ENCODE results near the gene CHMP2A. TPM values are rescaled to one million over a fixed set of nuclear protein-coding genes. Genes with fewer than 3 reads are reported as not detected.

CHMP2A gene
- total and polyA plus RNA-seq, 2 of the 13 experiments (the other 11 are each of a cell fraction or from before 2014, with no cell fraction given), result 49.7 to 55.0 TPM

DNA sequence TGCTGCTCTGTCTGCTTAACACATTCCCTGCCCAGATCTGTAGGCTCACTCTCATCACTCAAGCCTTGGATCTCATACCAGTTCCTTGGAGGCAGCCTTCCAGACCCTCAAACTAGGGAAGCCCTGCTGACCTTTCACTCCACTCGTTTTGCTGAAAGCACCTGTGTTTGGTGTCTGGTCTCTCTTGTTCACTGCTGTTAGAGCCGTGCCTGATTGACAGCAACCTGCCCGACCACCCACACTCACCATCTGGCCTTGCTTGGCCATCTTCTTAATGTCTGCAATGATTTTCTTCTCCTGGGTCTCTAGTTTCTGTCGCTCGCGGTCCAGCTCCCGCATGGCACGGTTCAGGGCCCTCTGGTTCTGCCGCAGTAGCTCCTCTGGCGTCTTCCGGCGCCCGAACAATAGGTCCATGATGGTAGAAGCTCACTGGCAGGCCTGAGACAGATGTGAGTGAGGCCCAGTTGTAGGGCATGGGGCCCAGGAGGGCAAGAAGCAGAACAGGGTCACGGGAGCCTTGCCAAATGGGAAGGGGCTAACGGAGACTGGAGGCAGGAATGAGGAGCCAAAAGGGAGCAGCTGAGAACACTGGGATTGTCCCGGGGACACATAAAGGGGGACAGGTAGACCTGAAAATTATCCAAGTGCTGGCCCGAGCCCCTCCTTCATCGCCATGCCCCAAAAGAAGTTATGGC, 959 bp downstream of the CHMP2A start:
- peak overlapping the region; percentile 48 to 77 (median 63); a peak in 5 of 6 replicates for H3K4me3 ChIP-seq (replicated peaks in 1 of 3; ENCODE audit: insufficient read depth in 1 of 3, low read depth in 2 of 3, low read length in 3 of 3)
- H3K9me3 ChIP-seq (ENCODE audit: low read length), result no peaks in the 10 kb centered on the region
- peaks cover 30% of the 10 kb centered on the region for H3K4me1 ChIP-seq (ENCODE audit: insufficient read depth, low read length)
- FAIRE-seq (no peak), DNase-seq (ENCODE audit: low spot score) (no peak), ATAC-seq (peak; percentile 0; the same call in 1 of the 3 replicates)
- peak overlapping the region; percentile 50 for H3K27ac ChIP-seq (ENCODE audit: extremely low read length, insufficient read depth, low read length)
- no TSS peak for BruUV-seq (replicated peaks)
- POLR2A ChIA-PET, result interaction anchor here (1.1 to 3.5 kb wide), 3 partner anchors 9 to 44 kb away, joined by 3 to 58 read pairs (median 31); partner anchors contain the start of genes TRIM28 and ZBTB45
- WGBS (ENCODE audit: low lambda C conversion rate), result 66% methylated on average over 18 of the region's 18 CpGs
- peak overlapping the region; percentile 77 for H3K9ac ChIP-seq (ENCODE audit: insufficient read depth, low read depth, low read length)
- no peak overlapping the region for H2AFZ ChIP-seq (ENCODE audit: low read length)
- H4K20me1 ChIP-seq (ENCODE audit: insufficient read depth, low read length), result peaks cover 16% of the 10 kb centered on the region
- H3K79me2 ChIP-seq (ENCODE audit: insufficient read depth, low read length), result peaks cover 23% of the 10 kb centered on the region
- CTCF ChIA-PET (ENCODE audit: low intra/inter-chr PET ratio, low total read pairs), result no interaction called here
- peak overlapping the region; percentile 81 for H3K4me2 ChIP-seq (ENCODE audit: low read depth, low read length)
- intact Hi-C loops (cut with micrococcal nuclease; ENCODE audit: unreplicated experiment) (no loop called here), in situ Hi-C loops (cut with HindIII; ENCODE audit: extremely low pct_ligation_motif_present, low pct_unique_long_range_greater_than_20kb) (no loop called here)
- H3K36me3 ChIP-seq (replicated peaks in 1 of 2; ENCODE audit: control insufficient read depth in 1 of 2, insufficient read depth in 2 of 2, low read length in 2 of 2), result peaks cover 25 to 46% of the 10 kb centered on the region in 2 experiments
- no peaks in the 10 kb centered on the region for H3K27me3 ChIP-seq (ENCODE audit: control insufficient read depth in 1 of 2, insufficient read depth in 2 of 2, low read length in 2 of 2)
- TF ChIP-seq, protein P1, sequence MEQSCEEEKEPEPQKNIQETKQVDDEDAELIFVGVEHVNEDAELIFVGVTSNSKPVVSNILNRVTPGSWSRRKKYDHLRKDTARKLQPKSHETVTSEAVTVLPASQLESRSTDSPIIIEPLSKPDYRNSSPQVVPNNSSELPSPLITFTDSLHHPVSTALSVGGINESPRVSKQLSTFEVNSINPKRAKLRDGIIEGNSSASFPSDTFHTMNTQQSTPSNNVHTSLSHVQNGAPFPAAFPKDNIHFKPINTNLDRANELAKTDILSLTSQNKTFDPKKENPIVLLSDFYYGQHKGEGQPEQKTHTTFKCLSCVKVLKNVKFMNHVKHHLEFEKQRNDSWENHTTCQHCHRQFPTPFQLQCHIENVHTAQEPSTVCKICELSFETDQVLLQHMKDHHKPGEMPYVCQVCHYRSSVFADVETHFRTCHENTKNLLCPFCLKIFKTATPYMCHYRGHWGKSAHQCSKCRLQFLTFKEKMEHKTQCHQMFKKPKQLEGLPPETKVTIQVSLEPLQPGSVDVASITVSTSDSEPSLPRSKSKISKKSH (CRISPR knock-in tag; IDR thresholded peaks at IDR 0.05; ENCODE audit: borderline replicate concordance), result 0 out of 2 replicates have a peak, but pooled peaks have one; percentile 24
- TF ChIP-seq CHCHD3 (CRISPR knock-in tag; IDR thresholded peaks at IDR 0.05), result no peak
- no peak for TF ChIP-seq ZBTB7B (CRISPR knock-in tag; IDR thresholded peaks at IDR 0.05)
- TF ChIP-seq, protein P2, sequence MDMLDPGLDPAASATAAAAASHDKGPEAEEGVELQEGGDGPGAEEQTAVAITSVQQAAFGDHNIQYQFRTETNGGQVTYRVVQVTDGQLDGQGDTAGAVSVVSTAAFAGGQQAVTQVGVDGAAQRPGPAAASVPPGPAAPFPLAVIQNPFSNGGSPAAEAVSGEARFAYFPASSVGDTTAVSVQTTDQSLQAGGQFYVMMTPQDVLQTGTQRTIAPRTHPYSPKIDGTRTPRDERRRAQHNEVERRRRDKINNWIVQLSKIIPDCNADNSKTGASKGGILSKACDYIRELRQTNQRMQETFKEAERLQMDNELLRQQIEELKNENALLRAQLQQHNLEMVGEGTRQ (IDR thresholded peaks at IDR 0.05; ENCODE audit: low read depth, low read length), result no peak
- TF ChIP-seq, protein P2 (CRISPR knock-in tag; IDR thresholded peaks at IDR 0.05; ENCODE audit: borderline replicate concordance), result no peak
- TF ChIP-seq ZKSCAN1 (IDR thresholded peaks at IDR 0.05; ENCODE audit: low read length), result no peak
- 0 out of 2 replicates have a peak, but pooled peaks have one; percentile 71 for TF ChIP-seq ZNF224 (CRISPR knock-in tag; IDR thresholded peaks at IDR 0.05)
- 0 out of 2 replicates have a peak, but pooled peaks have one; percentile 5 for TF ChIP-seq ZFX (CRISPR knock-in tag; IDR thresholded peaks at IDR 0.05; ENCODE audit: low read depth)
- no peak for TF ChIP-seq MAFF (IDR thresholded peaks at IDR 0.05; ENCODE audit: low read depth, low read length)
- no peak for TF ChIP-seq ZSCAN25 (CRISPR knock-in tag; IDR thresholded peaks at IDR 0.05)
- no peak for TF ChIP-seq ZNF121 (CRISPR knock-in tag; IDR thresholded peaks at IDR 0.05)
- no peak for TF ChIP-seq RORA (CRISPR knock-in tag; IDR thresholded peaks at IDR 0.05)
- TF ChIP-seq SMYD3 (CRISPR knock-in tag; IDR thresholded peaks at IDR 0.05), result no peak
- no peak for TF ChIP-seq HMG20B (CRISPR knock-in tag; conservative IDR thresholded peaks at IDR 0.05)
- no peak for TF ChIP-seq JUN (CRISPR knock-in tag; IDR thresholded peaks at IDR 0.05)
- TF ChIP-seq, protein P3, sequence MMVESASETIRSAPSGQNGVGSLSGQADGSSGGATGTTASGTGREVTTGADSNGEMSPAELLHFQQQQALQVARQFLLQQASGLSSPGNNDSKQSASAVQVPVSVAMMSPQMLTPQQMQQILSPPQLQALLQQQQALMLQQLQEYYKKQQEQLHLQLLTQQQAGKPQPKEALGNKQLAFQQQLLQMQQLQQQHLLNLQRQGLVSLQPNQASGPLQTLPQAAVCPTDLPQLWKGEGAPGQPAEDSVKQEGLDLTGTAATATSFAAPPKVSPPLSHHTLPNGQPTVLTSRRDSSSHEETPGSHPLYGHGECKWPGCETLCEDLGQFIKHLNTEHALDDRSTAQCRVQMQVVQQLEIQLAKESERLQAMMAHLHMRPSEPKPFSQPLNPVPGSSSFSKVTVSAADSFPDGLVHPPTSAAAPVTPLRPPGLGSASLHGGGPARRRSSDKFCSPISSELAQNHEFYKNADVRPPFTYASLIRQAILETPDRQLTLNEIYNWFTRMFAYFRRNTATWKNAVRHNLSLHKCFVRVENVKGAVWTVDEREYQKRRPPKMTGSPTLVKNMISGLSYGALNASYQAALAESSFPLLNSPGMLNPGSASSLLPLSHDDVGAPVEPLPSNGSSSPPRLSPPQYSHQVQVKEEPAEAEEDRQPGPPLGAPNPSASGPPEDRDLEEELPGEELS (CRISPR knock-in tag; IDR thresholded peaks at IDR 0.05), result no peak
- TF ChIP-seq, protein P4, sequence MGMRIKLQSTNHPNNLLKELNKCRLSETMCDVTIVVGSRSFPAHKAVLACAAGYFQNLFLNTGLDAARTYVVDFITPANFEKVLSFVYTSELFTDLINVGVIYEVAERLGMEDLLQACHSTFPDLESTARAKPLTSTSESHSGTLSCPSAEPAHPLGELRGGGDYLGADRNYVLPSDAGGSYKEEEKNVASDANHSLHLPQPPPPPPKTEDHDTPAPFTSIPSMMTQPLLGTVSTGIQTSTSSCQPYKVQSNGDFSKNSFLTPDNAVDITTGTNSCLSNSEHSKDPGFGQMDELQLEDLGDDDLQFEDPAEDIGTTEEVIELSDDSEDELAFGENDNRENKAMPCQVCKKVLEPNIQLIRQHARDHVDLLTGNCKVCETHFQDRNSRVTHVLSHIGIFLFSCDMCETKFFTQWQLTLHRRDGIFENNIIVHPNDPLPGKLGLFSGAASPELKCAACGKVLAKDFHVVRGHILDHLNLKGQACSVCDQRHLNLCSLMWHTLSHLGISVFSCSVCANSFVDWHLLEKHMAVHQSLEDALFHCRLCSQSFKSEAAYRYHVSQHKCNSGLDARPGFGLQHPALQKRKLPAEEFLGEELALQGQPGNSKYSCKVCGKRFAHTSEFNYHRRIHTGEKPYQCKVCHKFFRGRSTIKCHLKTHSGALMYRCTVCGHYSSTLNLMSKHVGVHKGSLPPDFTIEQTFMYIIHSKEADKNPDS (CRISPR knock-in tag; IDR thresholded peaks at IDR 0.05), result no peak
